ENCODE results near the gene OR2A12. TPM values are rescaled to one million over a fixed set of nuclear protein-coding genes. Genes with fewer than 3 reads are reported as not detected.
A peak's percentile ranks its signal among the peaks of the same experiment; 100 is the strongest.
"Not testable (repeated sequence)": the region's sequence is repeated elsewhere in the genome, so short reads cannot be mapped to it uniquely, and the experiment has no call there.

OR2A12 gene
- polyA plus RNA-seq, 10 donors, result 0.05 TPM; not detected in 9

DNA sequence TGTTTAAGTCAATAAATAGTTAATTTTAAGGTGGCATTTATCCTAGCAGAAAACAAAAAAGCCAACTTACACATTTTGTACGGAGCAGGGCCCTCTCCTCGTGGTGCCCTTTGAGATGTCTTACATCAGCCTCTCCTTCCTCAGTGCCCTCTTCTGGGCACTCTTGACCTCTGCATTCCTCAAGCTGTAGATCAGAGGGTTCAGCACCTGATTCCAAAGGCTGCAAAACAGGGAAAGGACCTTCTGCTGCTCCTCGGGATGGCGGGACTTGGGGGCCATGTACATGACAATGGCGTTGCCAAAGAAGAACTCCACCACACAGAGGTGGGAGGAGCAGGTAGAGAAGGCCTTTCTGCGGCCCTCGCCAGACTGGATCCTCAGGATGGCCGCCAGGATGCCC, 32.3 kb downstream of the OR2A12 start:
- no peak for DNase-seq

DNA sequence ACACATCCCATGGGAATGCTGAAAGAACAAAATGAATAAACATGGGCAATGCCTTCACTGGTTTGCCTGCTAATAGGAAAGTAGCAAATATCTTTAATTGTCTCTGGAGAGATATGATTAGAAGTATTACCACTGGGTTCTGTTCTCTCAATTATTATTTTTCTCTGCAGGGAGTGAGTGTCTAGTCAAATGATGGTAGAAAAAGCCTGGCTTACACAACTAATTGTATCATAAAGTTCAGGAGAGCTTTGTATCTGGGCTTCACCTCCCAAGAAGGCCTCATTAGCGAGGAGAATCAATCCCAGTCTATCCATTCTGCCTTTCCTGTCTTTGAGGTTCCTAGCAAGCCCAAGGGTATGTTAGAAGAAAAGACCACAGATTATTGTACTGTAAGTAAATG, 36.8 kb downstream of the OR2A12 start, which contains the start of gene OR2A14:
OR2A14 (plus strand) TSS at position 301 of the 400 bp plus-strand sequence. CDS start 5,937 bp downstream, outside the sequence.
- DNase-seq, result no peak

DNA sequence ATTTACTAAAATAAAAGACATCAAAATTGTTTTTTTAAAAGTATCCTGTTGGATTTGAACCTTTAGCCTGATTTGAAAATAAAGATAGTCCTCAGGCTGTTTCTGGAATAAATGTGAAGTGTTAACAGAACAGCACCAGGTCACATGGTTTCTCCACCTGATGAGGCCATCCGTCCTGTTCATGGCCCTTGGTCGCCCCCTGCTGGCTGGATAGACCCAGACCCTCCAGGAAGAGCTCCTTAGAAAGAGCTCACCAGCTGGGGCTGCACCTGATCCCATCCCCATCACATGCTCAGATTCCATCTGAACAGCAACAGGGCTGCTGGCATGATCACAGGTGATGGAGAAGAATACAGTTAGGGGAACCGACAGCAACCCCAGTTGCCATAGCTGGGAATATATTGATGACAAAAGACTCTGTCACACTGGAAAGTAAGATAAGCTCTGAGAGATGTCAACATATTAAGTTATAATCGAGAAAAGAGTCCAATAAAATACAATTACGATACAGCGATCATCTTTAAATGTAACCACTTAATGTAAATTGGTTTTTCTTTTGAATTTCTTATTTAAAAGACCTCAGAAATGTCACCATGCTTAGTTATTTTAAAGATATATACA, 41.7 kb downstream of the OR2A12 start:
- peak; percentile 55 to 82 (median 76) for DNase-seq

DNA sequence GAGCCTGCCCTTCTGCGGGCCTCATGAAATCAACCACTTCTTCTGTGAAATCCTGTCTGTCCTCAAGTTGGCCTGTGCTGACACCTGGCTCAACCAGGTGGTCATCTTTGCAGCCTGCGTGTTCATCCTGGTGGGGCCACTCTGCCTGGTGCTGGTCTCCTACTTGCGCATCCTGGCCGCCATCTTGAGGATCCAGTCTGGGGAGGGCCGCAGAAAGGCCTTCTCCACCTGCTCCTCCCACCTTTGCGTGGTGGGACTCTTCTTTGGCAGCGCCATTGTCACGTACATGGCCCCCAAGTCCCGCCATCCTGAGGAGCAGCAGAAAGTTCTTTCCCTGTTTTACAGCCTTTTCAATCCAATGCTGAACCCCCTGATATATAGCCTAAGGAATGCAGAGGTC, 43.5 kb downstream of the OR2A12 start:
- DNase-seq, result not testable (repeated sequence)

DNA sequence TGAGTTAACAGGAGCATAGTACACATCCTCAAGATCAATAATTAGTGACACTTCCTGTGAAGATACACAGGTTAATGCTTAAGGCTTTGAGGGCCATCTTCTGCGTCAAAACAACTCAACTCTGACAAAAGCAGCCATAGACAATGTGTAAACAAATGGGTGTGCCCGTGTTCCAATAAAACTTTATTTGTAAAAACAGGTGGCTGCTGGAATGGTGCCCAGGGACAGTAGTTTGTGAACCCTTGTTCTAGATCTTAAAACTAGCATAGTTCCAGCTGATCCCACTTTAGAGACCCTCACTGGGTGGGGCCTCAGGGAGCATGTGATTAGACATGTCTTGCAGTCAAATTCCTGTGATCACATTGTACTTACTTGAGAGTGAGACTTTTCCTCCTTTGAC, 44.7 kb downstream of the OR2A12 start:
- no peak for DNase-seq

DNA sequence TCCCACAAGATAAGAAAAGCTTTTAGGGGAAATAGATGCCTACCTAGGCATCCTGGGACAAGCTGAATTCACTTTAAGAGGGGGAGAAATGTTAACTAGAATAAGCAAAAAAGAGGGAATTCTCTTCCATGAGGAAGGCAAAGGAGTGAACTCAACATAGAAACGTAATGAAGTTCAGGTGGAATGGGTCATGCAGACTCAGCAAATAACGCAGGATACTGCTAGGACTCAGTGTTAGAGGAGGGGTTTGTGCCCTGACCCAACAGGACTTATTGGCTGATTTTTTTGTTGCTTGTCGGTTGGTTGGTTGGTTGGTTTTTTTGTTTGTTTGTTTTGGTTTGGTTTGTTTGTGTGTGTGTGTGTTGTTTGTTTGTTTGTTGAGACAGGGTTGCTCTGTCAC, 46.2 kb downstream of the OR2A12 start:
- DNase-seq, result no peak

DNA sequence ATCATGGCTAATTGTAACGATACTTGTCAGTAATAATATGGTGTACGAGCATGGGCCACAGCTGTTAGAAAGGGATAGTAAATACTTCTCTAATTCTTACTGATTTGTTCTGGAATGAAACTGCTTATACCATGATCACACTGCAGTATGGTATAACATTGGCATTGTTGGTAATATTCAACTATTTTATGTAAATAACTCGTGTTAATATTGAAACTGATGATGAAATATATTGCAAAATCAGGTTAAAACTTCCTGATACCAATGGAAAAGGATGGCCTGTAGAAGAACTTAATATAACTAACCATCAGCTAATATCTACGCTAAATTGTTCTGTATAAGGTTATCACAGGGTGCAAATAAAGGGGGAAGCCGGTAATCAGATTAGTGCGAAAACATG, 47.2 kb downstream of the OR2A12 start:
- DNase-seq, result no peak

DNA sequence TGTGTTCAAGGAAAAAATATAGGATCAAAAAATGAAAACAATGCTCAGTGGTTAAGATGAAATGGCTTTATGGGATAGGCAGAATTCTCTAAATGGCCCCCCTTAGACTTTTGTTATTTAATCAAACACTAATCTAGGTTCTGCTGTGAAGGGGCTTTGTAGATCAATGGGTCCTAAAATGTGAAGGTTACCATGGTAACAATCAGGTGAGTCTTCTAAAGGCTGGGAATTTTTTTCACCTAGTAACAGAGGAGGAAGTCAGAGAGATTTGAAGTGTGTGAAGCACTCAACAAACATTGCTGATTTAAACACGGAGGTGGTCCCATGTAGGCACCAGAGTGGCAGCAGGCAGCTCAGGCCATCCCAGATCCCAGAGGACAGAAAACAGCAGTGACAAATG, 48.0 kb downstream of the OR2A12 start:
- no peak for DNase-seq

DNA sequence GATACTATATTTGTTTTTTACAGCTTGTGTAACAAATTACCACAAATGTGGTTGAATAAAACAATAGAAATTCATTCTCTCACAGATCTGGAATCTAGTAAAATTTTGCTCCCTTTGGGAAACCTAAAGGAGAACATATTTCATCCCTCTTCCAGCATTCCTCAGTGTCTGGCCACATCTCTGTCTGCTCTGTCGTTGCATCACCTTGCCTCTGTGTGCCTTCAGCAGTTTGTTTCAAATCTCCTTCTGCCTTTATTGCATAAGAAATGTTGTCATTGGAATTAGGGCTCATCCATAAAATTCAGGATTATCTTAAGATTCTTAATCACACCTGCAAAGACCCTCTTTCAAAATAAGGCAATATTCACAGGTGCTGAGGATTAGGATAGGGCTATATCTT, 51.4 kb downstream of the OR2A12 start:
- DNase-seq, result no peak

DNA sequence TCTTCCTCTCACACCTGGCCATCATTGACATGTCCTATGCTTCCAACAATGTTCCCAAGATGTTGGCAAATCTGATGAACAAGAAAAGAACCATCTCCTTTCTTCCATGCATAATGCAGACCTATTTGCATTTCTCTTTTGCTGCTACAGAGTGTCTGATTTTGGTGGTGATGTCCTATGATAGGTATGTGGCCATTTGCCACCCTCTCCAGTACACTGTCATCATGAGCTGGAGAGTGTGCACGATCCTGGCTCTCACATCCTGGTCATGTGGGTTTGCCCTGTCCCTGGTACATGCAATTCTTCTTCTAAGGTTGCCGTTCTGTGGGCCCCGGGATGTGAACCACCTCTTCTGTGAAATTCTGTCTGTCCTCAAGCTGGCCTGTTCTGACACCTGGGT, 56.1 kb downstream of the OR2A12 start:
- DNase-seq, result no peak

DNA sequence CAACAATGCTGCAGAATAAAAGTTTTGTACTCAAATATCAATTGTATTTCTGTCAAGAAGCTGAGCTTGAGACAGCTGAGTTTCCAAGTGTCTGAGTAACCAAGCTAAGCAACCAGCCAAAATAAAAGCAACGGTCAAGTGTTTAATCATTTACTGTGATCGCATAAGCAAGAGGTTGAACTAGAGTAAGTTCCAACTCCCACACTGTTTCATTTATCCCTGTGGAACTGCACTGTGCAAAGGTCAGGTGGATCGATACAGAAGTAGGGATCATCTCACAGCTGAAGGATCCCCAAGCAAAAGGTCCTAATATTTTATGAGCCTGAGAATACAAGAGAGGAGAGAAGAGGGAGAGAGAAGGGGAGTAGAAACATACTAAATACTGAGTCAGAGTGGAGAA, 58.3 kb downstream of the OR2A12 start:
- DNase-seq, result no peak

DNA sequence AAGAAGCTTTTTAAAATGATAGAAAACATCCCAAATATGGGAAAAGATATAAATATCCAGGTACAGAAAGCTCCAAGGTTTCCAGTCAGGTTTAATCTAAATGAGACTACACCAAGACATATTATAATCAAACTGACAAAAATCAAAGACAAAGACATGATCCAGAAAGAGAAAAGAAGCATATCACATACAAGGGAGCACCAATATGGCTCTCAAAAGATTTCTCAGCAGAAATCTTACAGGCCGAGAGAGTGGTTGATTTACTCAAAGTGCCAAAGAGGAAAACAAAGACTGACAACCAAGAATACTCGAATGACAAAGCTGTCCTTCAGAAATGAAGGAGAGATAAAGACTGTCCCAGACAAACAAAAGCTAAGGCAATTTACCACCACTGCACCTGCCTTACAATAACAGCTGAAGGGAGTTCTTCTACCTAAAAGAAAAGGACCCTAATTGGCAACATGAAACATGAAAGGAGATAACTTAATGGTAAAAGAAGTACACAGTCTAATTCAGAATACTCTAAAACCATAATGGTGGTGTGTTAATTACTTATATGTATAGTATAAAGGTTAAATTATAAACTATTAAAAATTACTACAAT, 62.2 kb downstream of the OR2A12 start:
- DNase-seq, result no peak

Other genes with a start within 250 kb of the OR2A12 start
- 100 to 1,000 TPM; 119 to 238 (median 185) TPM for gene TCAF1, start 184.1 kb upstream of the OR2A12 start, polyA plus RNA-seq (ENCODE audit: insufficient read length in 10 of 10)
- gene OR2F2, start 151.0 kb upstream of the OR2A12 start, polyA plus RNA-seq (ENCODE audit: insufficient read length in 10 of 10), result not detected
- gene OR2F1, start 131.4 kb upstream of the OR2A12 start, polyA plus RNA-seq (ENCODE audit: insufficient read length in 10 of 10), result under 1 TPM in 4 of 10 donors, not detected in 6; 0.05 to 0.21 (median 0.10) TPM
- under 1 TPM in 1 of 10 donors, not detected in 9; 0.05 TPM for gene OR6B1, start 86.0 kb upstream of the OR2A12 start, polyA plus RNA-seq (ENCODE audit: insufficient read length in 10 of 10)
- under 1 TPM in 4 of 10 donors, not detected in 6; 0.01 to 0.09 (median 0.04) TPM for gene OR2A5, start 37.3 kb upstream of the OR2A12 start, polyA plus RNA-seq (ENCODE audit: insufficient read length in 10 of 10)
- under 1 TPM in 1 of 10 donors, not detected in 9; 0.16 TPM for gene OR2A25, start 16.5 kb upstream of the OR2A12 start, polyA plus RNA-seq (ENCODE audit: insufficient read length in 10 of 10)
- not detected for gene OR2A2, start 23.3 kb downstream of the OR2A12 start, polyA plus RNA-seq (ENCODE audit: insufficient read length in 10 of 10)
- gene OR2A14, start 36.9 kb downstream of the OR2A12 start, polyA plus RNA-seq (ENCODE audit: insufficient read length in 10 of 10), result not detected
- 1 to 10 TPM in 3 of 10 donors, under 1 TPM in 5, not detected in 2; 0.59 to 1.9 (median 0.75) TPM for gene CTAGE4, start 97.2 kb downstream of the OR2A12 start, polyA plus RNA-seq (ENCODE audit: insufficient read length in 10 of 10)
- 1 to 10 TPM in 9 of 10 donors, under 1 TPM in 1; 0.72 to 3.1 (median 1.9) TPM for gene ARHGEF35, start 109.6 kb downstream of the OR2A12 start, polyA plus RNA-seq (ENCODE audit: insufficient read length in 10 of 10)
- gene OR2A42, start 153.3 kb downstream of the OR2A12 start, polyA plus RNA-seq (ENCODE audit: insufficient read length in 10 of 10), result under 1 TPM; 0.19 to 0.85 (median 0.37) TPM
- 1 to 10 TPM in 7 of 10 donors, under 1 TPM in 3; 0.20 to 2.7 (median 1.5) TPM for gene OR2A7, start 178.5 kb downstream of the OR2A12 start, polyA plus RNA-seq (ENCODE audit: insufficient read length in 10 of 10)
- 1 to 10 TPM in 3 of 10 donors, under 1 TPM in 5, not detected in 2; 0.11 to 1.6 (median 0.75) TPM for gene CTAGE8, start 183.0 kb downstream of the OR2A12 start, polyA plus RNA-seq (ENCODE audit: insufficient read length in 10 of 10)
- gene OR2A1, start 226.1 kb downstream of the OR2A12 start, polyA plus RNA-seq (ENCODE audit: insufficient read length in 10 of 10), result under 1 TPM; 0.19 to 0.63 (median 0.39) TPM